Measurements from ENCODE around the gene FGF22.
"Not testable (repeated sequence)": the region's sequence is repeated elsewhere in the genome, so short reads cannot be mapped to it uniquely, and the experiment has no call there.

FGF22 gene

DNA sequence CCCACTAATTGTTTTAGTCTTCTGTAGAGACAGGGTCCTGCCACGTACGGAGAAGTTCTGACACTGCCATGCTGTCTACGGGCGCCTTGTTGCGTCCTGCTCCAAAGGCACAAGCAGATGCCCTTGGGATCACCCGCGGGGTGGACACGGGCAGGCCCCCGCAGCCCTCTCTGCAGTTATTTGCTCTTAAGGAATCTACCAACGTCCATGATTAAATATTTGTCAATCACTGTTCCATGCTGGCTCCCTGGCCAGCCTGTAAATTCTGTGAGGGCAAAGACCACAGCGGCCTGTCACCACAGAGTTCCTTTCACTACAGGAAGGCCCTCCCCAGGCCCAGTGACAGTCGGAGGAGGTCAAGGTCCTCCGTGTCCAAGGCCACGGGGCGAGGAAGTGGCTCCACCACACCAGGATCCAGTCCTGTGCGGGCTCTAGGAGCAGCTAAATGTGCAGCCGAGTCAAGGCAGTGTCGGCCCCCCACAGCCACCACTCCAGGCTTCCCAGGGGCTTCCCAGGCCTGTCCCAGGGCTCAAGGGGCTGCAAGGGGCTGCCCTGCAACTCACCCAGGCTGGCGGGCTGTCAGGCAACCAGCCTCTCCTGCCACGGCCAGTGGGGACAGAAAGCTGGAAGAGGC, 21.2 kb downstream of the FGF22 start:
- ATAC-seq (no peak), DNase-seq (no peak)

DNA sequence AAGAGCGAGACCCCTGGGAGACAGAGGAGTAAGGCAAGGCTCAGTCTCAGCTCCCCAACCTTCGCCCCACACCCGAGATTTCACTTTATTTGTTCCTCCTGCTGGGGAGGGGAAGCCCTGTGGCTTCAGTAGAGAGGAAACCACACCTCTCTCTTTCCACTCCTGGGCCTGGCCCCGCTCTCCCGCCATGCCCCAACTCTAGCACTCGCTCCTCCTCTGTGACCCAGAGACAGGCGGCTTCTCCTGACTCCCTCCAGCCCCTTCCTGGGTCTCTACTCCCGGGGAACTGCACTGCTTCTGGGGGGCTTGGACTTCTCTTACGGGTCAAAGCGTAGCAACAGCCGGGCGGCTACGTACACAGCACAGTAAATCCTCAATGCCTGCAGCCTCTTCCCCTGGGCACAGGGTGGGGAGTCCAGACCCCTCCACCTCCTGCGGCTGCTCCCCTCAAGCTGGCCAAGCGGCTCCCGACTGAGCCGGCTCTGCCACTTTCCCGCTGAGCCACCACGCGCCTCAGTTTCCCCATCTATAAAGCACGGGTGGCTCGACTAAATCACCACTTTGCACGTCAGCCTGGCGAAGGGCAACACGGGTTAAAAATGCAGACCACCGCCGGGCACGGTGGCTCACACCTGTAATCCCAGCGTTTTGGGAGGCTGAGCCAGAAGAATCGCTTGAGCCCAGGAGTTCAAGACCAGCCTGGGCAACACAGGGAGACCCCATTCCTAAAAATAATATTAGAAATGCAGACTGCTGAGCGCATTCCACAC, 21.9 kb downstream of the FGF22 start:
- peak; percentile 48 for ATAC-seq
- DNase-seq, result peak; percentile 74

DNA sequence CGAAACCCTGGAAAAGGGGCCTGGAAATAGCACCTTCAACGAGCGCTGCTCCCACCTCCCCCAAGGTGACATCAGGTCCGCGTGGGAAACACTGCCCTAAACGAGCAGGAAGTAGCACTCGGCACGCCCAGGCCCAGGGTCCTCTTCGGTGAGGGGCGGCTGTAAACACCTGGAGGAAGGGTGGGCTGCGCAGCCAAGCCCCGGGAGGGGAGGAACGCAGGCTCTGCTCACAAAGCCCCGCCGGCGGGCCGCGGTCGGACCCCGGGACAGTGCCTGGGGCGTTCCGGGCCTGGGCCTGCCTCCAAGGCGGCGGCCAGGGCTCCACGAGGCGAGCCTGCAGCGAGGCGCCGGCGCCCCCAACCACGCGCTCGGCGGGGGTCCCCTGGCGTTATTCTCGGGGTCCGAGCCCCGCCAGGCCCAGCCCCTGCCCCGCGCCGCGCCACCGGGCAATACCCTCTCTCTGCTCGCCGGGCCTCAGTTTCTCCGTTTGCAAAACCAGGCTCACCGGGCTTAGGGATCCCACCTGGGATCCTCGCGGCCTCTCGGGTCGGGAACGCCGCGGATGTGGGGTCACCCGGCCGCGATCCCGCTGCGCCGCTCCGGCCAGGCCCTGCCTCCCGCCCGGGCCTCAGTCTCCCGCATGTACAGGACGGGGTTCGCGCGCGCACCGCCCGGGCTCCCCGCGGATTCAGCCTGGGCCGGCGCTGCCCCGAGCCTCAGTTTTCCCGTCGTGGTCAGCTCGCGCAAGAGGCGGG, 22.7 kb downstream of the FGF22 start:
- DNase-seq, result peak; percentile 78

DNA sequence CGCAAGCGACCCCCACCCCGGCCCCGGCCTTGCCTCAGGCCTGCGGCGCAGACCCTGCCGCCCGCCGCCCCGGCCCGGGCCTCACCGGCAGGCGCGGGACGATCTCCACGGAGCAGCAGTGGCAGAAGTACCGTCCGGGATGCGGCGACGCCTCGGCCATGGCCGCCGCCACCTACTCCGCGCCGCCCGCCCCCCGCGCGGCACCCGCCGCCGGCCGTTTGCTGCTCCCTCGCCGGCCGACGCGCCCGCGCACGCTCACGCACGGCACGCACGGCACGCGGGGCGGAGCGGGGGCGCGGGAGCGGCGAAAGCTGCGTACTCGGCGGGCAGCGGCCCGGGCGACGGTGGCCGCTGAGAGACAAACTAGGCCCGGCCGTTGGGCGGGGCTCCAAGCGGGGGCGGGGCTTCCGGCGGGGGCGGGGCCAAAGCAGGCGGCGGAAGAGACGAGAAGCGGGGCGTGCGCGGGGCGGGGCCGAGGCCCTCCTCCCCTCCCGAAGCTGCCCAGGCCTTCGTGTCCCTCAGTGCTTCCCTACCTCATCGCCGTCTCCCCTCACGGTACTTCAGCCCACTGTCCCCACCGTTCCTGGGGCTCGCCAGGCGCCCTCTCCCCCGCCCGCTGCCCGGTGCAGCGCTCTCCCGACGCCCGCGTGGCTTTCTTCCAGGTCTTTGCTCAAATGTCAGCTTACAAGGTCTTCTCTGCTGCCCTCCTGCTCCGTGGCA, 23.4 kb downstream of the FGF22 start, which contains the start of gene RNF126:
RNF126 (minus strand) TSS at position 253 of the 720 bp plus-strand sequence; CDS start at position 160, 93 bp downstream.
- ATAC-seq (peak; percentile 50), DNase-seq (peak; percentile 95)

More for the DNA sequence above, 22.7 kb downstream of the FGF22 start:
- peak; percentile 16 for ATAC-seq

DNA sequence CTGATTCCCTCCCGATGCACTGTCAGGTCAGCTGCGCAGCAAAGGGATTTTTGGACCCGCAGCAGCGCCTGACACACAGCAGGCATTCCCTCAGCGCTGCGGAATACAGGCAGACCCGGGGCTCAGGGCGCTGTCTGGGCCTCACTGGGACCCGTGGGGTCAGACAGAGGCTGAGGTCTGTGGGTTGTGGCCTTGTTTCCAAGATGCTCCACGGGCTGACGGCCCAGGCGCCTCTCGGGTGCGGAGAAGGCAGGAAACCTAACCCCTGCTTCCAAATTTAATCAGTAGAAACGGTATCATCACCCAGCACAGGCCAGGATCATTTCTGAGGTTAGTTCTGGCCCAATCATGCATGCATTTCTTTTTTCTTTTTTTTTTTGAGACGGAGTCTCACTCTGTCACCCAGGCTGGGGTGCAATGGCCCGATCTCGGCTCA, 24.0 kb downstream of the FGF22 start:
- DNase-seq, result no peak
- no peak for ATAC-seq

DNA sequence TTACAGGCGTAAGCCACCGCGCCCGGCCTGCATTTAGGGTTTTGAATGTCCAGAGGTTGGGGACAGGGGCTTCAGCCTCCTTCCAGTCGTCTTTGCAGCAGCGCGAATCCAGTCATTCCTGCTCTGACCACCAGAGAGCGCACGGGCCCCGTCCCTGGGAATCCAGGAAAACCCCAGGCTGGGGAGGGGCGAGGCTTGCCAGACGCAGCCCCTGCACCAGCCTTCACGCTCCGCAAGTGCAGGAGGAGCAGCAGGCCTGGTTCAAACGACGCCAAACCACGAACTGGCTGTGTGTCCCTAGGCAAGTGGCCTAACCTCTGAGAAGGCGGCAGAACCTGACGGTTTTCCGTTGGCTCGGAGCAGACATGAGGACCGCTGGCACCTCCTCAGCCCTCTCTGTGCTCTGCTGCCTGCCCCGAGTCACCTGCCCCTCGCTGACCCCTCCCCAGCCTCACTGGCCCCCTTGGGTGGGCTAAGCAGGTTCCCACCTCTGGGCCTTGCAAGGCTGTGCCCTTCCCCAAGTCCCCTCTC, 25.3 kb downstream of the FGF22 start:
- DNase-seq (peak; percentile 87), ATAC-seq (no peak)

DNA sequence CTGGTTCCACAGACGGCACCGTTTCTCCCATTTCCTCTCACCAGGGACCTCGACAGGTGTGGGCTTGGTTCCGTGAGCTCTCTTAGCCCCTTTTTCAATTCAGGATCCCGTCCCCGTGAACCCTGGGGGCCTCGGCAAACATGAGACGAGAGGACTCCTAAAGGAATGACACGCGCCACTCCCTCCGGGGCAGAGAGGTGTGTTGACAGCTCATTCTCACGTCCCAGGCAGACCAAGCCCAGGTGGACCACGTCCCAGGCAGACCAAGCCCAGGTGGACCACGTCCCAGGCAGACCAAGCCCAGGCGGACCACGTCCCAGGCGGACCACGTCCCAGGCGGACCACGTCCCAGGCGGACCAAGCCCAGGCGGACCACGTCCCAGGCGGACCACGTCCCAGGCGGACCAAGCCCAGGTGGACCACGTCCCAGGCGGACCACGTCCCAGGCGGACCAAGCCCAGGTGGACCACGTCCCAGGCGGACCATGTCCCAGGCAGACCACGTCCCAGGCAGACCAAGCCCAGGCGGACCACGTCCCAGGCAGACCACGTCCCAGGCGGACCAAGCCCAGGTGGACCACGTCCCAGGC, 27.4 kb downstream of the FGF22 start:
- ATAC-seq, DNase-seq: not testable (repeated sequence)

DNA sequence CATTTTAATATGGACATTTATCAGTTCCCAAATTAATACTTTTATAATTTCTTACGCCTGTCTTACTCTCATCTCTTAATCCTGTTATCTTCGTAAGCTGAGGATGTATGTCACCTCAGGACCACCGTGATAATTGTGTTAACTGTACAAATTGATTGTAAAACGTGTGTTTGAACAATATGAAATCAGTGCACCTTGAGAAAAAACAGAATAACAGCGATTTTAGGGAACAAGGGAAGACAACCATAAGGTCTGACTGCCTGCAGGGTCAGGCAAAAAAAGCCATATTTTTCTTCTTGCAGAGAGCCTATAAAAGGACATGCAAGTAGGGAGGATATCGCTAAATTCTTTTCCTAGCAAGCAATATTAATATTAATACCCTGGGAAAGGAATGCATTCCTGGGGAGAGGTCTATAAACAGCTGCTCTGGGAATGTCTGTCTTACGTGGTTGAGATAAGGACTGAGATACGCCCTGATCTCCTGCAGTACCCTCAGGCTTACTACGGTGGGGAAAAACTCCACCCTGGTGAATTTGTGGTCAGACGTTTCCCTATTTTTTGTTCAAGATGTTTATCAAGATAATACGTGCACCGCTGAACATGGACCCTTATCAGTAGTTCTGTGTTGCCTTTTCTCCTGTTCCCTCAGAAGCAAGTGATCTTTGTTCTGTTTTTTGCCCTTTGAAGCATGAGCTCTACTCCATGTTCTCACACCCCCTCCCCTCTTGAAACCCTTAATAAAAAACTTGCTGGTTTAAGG, 29.2 kb downstream of the FGF22 start:
- not testable (repeated sequence) for ATAC-seq, DNase-seq

DNA sequence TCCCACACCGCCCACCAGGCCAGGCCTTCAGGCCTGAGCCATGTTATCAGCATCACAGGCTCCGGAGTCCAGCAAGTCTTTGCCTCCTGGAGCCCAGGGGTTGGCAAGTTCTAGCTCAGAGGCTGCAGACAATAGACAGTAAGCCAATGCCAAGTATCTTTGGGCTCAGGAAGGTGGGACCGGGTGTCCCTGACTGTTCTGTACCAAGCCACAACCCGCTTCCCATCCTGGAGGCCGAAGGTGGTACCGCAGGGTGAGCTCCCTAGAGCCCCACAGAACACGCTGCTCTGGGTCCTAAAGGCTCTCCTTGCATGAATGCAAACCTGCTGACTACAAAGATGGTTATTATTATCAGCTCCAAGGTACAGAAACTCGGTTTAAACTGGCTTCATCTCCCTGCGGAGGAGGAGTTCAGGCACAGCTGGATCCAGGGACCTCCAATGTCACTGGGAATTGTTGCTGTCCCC, 31.0 kb downstream of the FGF22 start:
- DNase-seq, result no peak
- peak; percentile 31 for ATAC-seq

DNA sequence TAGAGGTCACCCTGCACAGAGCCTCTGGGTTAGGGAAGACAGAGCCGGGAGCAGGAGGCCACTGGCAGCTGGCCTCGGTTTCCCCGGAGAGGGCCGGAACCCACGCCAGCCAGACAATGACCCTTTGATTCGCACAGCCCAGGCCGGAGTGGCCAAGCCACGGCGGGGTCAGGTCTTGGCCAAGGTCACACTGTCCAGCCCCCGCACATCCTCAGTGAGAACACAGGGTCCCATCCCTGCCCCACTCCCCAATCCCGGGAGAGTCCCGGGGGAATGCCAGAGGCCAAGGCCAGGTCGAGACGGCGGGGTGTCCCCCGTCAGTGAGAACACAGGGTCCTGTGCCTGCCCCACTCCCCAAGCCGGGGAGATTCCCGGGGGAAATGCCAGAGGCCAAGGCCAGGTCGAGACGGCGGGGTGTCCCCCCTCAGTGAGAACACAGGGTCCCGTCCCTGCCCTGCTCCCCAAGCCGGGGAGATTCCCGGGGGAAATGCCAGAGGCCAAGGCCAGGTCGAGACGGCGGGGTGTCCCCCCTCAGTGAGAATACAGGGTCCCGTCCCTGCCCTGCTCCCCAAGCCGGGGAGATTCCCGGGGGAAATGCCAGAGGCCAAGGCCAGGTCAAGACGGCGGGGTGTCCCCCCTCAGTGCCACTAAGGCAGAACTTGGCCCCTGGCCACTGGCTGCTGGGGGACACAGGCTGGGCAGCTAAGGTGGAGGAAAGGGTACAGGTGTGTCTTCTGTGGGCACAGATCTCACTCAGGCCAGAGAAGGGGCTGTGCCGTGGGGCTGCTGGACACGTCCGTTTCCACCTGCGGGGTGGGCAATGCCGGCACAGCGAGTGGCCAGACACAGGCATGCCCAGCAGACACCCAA, 34.8 kb downstream of the FGF22 start:
- no peak for DNase-seq
- ATAC-seq, result no peak

DNA sequence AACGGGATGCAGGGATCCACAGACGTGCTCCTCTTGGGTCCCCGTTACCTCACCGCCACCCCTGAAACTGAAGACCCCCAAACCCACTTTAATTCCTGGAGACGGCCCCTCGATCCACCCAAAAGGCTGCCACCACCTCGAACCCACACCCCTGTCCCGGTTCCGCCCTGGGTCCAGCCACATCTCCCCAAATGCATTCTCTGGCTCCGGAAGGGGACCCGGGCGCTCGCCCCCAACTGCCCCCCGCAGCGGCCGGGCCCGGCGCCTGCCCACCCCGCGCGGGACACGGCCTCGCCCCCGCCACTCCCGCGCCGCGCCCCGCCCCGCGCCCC, 36.3 kb downstream of the FGF22 start:
- no peak for DNase-seq
- no peak for ATAC-seq

DNA sequence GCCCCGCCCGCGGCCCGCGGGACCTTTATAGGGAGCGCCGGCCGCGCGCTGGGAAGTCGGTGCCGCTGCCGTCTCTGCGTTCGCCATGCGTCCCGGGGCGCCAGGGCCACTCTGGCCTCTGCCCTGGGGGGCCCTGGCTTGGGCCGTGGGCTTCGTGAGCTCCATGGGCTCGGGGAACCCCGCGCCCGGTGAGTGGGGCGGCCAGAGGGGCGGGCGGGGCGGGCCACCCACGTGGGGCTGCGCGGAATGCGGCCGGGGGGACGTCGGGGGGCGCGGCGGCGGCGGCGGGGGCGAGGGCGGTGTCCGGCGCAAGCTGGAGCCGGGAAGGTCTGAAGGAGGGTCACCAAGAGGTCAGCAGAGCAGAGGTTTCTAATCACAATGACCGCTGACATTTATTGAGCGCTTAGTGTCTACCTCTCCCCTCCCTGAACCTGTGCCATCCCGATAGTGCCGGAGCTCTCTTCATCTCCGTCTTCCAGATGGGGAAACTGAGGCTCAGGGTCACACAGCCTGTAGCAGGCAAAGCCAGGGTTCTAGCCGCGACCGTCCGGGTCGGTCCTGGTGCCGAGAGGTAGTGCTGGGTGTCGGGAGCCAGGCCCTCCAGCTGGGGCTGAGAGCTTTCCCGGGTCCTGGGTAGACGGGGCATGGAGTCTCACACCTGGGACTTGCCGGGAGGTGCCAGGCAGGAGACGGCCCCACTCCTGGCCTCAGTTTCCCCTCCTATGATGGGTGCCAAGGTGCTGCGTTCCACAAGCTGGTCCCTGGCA, 36.8 kb downstream of the FGF22 start, which contains the start of gene FSTL3:
FSTL3 (plus strand) TSS at position 54 of the 767 bp plus-strand sequence; CDS start at position 86, 32 bp downstream.
- DNase-seq, result no peak
- ATAC-seq, result no peak

DNA sequence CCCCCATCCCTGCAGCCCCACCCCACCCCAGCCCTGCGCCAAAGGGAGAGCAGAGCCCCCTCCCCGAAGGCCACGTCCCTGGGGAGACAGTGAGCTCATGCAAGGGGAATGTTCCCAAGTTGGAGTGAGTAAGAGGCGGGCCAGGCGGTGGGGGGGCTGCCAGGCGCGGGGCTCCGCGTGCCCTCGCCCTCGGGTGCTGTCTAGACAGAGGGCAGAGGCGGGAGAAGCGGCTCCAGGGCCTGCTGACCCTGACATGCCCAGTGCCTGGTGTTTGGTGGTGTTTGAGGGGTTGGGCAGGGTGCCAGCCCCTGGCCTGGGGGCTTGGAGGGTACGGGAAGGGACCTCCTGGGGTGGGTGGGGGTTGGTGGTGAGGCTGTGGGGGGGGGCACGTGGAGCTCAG, 37.5 kb downstream of the FGF22 start:
- ATAC-seq (no peak), DNase-seq (no peak)

DNA sequence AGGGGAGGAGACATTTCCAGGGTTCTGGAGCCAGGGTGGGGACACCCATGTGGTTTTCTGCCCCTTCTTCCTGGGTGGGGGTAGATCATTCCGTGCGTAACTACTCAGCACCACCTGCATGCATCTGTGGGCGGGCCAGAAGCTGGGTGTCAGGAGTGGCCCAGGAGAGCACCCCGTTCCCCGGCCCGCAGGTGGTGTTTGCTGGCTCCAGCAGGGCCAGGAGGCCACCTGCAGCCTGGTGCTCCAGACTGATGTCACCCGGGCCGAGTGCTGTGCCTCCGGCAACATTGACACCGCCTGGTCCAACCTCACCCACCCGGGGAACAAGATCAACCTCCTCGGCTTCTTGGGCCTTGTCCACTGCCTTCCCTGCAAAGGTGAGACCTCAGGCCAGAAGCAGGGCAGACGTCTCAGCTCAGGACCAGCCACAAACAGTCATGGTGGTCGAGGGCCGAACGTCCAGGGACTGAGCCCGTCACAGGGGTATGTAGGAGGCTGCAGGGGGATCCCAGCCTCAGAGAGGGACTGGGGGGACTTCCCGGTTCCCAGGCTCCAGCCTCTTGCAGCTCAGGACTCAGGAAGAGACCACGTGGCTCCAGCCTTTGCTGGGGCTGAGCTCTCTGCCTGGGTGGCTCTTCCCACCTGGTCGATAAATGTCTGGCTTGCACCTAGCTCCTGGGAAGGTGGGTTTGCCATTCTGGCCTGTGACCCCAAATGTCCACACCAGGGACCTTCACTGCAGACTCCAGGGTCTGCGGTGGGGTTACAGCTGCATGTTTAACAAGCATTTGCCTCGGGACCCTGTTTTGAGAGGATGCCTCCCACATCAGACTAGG, 38.1 kb downstream of the FGF22 start:
- ATAC-seq, result no peak
- no peak for DNase-seq

DNA sequence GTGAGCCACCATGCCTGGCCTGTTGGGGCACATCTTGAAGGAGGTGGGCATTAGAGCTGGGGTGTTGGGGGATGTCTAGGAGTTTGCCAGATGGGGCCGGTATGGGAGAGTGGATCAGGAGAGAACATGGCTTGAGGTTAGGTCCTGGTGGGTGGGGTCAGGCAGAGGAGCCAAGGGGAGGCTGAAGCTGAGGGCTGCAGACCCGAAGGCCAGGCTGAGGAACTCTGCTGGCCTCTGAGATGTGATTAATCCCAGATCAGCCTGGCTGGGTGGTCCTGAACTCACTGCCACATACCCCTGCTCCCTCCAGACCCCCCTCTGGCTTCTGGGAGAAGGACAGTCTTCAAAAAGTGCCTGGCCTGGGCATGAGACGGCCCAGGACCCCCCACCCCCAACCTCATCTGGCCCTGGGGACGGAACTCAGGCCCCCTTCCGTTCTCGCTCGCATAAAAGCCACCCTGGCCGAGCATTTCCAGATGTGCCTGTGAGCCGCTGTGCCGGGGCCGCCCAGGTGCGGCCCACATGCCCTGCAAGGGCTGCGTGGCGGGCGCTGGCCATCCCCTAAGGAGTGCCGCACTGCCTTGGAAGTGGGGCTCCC, 39.2 kb downstream of the FGF22 start:
- ATAC-seq (no peak), DNase-seq (no peak)

DNA sequence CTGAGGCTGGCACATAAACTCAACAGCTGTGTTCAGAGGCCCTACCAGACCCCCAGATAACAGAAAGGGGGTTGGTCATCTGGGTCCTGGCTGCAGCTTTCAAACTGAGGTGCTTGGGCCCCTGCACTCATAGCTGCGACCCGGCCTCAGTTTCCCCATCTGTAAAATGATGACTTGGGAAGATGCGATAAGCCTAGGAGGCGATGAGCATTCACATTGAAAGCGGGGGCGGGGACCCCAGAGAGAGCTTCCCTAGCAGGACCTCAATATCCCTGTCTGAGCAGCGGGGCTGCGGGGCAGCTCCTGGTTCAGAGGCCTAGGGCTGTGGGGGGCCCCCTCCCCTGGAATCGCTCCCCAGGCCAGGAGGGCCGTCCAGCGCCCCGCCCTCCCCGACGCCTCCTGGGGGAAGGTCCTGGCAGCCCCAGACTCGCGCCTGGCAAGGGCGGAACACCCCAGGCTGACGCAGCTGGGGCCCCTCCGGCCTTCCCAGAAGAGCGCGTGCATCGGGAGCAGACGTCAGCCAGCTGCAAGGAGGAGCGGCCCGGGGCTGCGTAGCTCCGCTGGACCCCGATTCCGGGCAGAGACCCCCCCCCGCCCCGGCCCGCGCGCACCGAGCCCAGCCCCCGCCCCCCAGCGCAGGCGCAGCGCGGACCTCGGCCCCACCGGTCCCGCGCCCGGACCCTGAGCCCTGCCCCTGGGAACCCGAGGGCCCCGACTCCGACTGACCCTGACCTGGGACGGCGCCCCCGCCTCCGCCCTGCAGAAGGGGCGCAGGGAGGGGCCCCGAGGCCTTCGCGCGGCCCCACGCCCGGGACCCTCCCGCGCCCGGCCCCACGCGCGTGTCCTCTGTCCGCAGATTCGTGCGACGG, 40.0 kb downstream of the FGF22 start:
- peak; percentile 0 for ATAC-seq

More for the DNA sequence above, 40.0 kb downstream of the FGF22 start:
- peak; percentile 60 for DNase-seq

Data from stimulated activated naive CD8-positive, alpha-beta T cell treated with anti-CD3 and anti-CD28 coated beads, Interleukin-15, Interleukin-2, amounts not matched to agents 100 U/mL and 50 U/mL, for 24 hours (primary cell).